ENCODE measurements around the gene ACTL9.
"Not testable (repeated sequence)": the region's sequence is repeated elsewhere in the genome, so short reads cannot be mapped to it uniquely, and the experiment has no call there.

The ACTL9 gene

GRCh38 chr19:8705742-8706141 is 7.1 kb upstream of the ACTL9 start:
- H3K27ac ChIP-seq = no peak overlapping the region
- no peaks in the 10 kb centered on the region for H3K9me3 ChIP-seq (ENCODE audit: low read depth, low read length)
- H3K4me3 ChIP-seq = no peak overlapping the region
- no peak for DNase-seq (ENCODE audit: low read depth, low spot score)
- no peaks in the 10 kb centered on the region for H3K36me3 ChIP-seq (ENCODE audit: insufficient read depth, low read length)
- TF ChIP-seq FOXP2 (optimal IDR thresholded peaks at IDR 0.05; ENCODE audit: control extremely low read depth, extremely low read length, insufficient read depth) (no peak), POLR2AphosphoS5 (IDR thresholded peaks at IDR 0.05; ENCODE audit: borderline replicate concordance, low read depth, low read length) (no peak), EZH2 (IDR thresholded peaks at IDR 0.05) (no peak)
- no peak overlapping the region for H3K9ac ChIP-seq (ENCODE audit: insufficient read length)

DNA sequence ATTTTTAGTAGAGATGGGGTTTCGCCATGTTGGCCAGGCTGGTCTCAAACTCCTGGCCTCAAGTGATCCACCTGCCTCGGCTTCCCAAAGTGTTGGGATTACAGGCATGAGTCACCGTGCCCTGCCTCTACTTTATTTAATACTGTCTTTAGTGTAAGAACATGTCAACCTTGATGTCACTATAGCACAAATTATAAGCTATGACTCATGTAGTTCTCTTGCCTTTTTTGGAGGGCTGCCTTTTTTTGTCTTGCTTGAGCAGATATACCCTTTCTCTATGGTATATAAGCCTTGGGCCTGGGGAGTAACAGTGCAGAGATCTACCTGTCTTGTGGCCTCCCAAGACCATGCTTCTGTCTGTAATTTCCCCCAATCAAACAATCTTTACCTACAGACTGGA is 6.7 kb upstream of the ACTL9 start:
- not testable (repeated sequence) for H3K36me3 ChIP-seq (ENCODE audit: insufficient read depth, low read length); H3K9me3 ChIP-seq (ENCODE audit: low read depth, low read length); DNase-seq (ENCODE audit: low read depth, low spot score); H3K27ac ChIP-seq; H3K4me3 ChIP-seq; H3K9ac ChIP-seq (ENCODE audit: insufficient read length)

- peak; percentile 6 for DNase-seq (ENCODE audit: low read depth, low spot score)
- no peak overlapping the region for H3K9ac ChIP-seq (ENCODE audit: insufficient read length)
- TF ChIP-seq EZH2 (IDR thresholded peaks at IDR 0.05) (no peak), POLR2AphosphoS5 (IDR thresholded peaks at IDR 0.05; ENCODE audit: borderline replicate concordance, low read depth, low read length) (no peak), FOXP2 (optimal IDR thresholded peaks at IDR 0.05; ENCODE audit: control extremely low read depth, extremely low read length, insufficient read depth) (no peak)
- H3K4me3 ChIP-seq = peak overlapping the region; percentile 22; the same call in 1 of the 2 replicates
- no peaks in the 10 kb centered on the region for H3K9me3 ChIP-seq (ENCODE audit: low read depth, low read length)
- peak overlapping the region; percentile 68; the same call in 1 of the 2 replicates for H3K27ac ChIP-seq
- no peaks in the 10 kb centered on the region for H3K36me3 ChIP-seq (ENCODE audit: insufficient read depth, low read length)
Measured at GRCh38 chr19:8703223-8703622, 4.6 kb upstream of the ACTL9 start.

DNA sequence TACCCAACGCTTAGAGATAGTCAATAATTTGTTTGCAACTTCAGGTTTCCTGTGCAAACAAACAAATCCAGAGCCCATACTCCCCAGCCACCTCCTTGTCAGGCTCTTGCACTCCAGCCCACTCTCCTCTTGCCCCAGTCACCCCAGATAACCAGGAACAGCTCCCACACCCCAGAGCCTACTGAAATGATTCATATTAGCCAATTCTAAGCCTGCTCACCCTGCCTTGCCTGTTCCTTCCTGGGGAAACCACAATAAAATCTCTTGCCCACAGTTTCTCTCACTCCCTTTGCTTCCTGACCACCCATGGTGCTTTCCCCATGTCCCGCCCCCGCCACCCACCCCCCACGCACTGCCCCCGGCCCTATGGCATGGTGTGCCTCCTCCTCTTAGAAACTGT is 3.8 kb upstream of the ACTL9 start:
- Histone ChIP-seq H3K9ac (ENCODE audit: insufficient read length) (no peak overlapping the region), H3K4me3 (peak overlapping the region; percentile 70), H3K9me3 (ENCODE audit: low read depth, low read length) (no peaks in the 10 kb centered on the region), H3K36me3 (ENCODE audit: insufficient read depth, low read length) (no peaks in the 10 kb centered on the region), H3K27ac (peak overlapping the region; percentile 92)
- TF ChIP-seq POLR2AphosphoS5 (IDR thresholded peaks at IDR 0.05; ENCODE audit: borderline replicate concordance, low read depth, low read length) (no peak), FOXP2 (optimal IDR thresholded peaks at IDR 0.05; ENCODE audit: control extremely low read depth, extremely low read length, insufficient read depth) (no peak), EZH2 (IDR thresholded peaks at IDR 0.05) (no peak)
- DNase-seq (ENCODE audit: low read depth, low spot score) = peak; percentile 16

- Histone ChIP-seq H3K9me3 (ENCODE audit: low read depth, low read length) (no peaks in the 10 kb centered on the region), H3K36me3 (ENCODE audit: insufficient read depth, low read length) (no peaks in the 10 kb centered on the region), H3K4me3 (no peak overlapping the region), H3K27ac (no peak overlapping the region), H3K9ac (ENCODE audit: insufficient read length) (no peak overlapping the region)
- no peak for DNase-seq (ENCODE audit: low read depth, low spot score)
- no peak for TF ChIP-seq EZH2 (IDR thresholded peaks at IDR 0.05)
- TF ChIP-seq FOXP2 (optimal IDR thresholded peaks at IDR 0.05; ENCODE audit: control extremely low read depth, extremely low read length, insufficient read depth) = no peak
- no peak for TF ChIP-seq POLR2AphosphoS5 (IDR thresholded peaks at IDR 0.05; ENCODE audit: borderline replicate concordance, low read depth, low read length)
Measured at GRCh38 chr19:8700956-8701355, 2.4 kb upstream of the ACTL9 start.

GRCh38 chr19:8699908-8700307 is 1.3 kb upstream of the ACTL9 start:
- Histone ChIP-seq H3K9me3 (ENCODE audit: low read depth, low read length) (no peaks in the 10 kb centered on the region), H3K27ac (no peak overlapping the region), H3K36me3 (ENCODE audit: insufficient read depth, low read length) (no peaks in the 10 kb centered on the region), H3K9ac (ENCODE audit: insufficient read length) (no peak overlapping the region), H3K4me3 (no peak overlapping the region)
- no peak for DNase-seq (ENCODE audit: low read depth, low spot score)
- TF ChIP-seq EZH2 (IDR thresholded peaks at IDR 0.05) = no peak
- TF ChIP-seq FOXP2 (optimal IDR thresholded peaks at IDR 0.05; ENCODE audit: control extremely low read depth, extremely low read length, insufficient read depth) = no peak
- TF ChIP-seq POLR2AphosphoS5 (IDR thresholded peaks at IDR 0.05; ENCODE audit: borderline replicate concordance, low read depth, low read length) = no peak

DNA sequence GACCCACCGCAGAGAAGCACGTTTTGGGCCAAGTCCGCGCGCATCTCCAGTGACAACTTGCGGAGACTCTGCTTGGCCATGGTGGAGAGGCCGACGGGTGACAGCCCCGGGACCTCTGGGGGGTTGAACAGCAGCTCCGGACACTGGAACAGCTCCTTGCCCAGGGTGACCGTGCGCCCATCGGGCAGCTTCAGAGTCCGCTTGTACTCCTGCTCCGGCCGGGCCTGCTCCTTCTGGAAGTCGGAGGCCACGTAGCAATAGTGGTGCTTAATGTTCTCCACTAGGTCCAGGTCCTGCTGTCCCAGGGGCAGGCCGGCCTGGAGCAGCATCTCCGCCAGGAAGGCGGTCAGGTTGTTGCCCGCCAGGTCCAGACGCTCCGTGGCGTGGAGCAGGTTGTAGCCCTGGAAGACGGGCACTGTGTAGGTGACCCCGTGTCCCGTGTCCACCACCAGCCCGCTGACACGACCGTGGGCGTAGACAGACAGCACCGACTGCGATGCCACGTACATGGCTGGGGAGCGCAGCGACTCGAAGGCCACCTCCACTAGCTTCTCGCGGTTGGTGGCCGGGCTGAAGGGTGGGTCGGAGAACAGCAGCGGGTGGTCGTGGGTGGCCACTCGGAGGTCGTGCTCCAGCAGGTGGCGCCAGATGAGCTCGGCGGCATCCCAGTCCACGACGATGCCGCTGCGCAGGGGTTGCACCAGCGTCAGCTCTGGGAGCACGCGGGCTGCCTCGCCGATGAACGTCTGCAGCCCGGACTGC is 743 bp downstream of the ACTL9 start:
- no peak overlapping the region for H3K27ac ChIP-seq
- H3K4me3 ChIP-seq = no peak overlapping the region
- TF ChIP-seq FOXP2 (optimal IDR thresholded peaks at IDR 0.05; ENCODE audit: control extremely low read depth, extremely low read length, insufficient read depth) = no peak
- no peak for TF ChIP-seq EZH2 (IDR thresholded peaks at IDR 0.05)
- no peaks in the 10 kb centered on the region for H3K36me3 ChIP-seq (ENCODE audit: insufficient read depth, low read length)
- H3K9me3 ChIP-seq (ENCODE audit: low read depth, low read length) = no peaks in the 10 kb centered on the region
- DNase-seq (ENCODE audit: low read depth, low spot score) = no peak
- H3K9ac ChIP-seq (ENCODE audit: insufficient read length) = no peak overlapping the region

DNA sequence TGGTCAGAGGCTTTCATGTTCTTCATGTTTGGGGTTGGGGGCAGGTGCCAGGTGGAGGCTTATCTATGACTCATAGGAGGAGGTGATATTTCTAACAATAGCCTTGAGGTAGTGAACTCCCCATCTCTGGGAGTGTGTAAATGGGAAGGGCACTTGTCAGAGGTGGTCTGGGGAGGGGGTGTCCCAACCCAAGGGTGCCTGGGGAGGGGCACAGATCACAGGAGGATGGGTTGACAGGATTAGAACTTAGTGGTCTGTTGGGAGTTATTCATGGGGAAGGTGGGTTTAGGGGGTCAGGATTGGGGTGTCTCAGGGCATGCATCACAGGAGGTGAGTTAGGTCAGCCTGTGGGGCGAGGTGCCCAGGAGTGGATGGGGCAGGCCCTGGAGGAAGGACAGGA is 1.6 kb downstream of the ACTL9 start:
- Histone ChIP-seq H3K36me3 (ENCODE audit: insufficient read depth, low read length) (no peaks in the 10 kb centered on the region), H3K9me3 (ENCODE audit: low read depth, low read length) (no peaks in the 10 kb centered on the region), H3K9ac (ENCODE audit: insufficient read length) (no peak overlapping the region), H3K4me3 (no peak overlapping the region), H3K27ac (no peak overlapping the region)
- TF ChIP-seq EZH2 (IDR thresholded peaks at IDR 0.05) (no peak), POLR2AphosphoS5 (IDR thresholded peaks at IDR 0.05; ENCODE audit: borderline replicate concordance, low read depth, low read length) (no peak), FOXP2 (optimal IDR thresholded peaks at IDR 0.05; ENCODE audit: control extremely low read depth, extremely low read length, insufficient read depth) (no peak)
- no peak for DNase-seq (ENCODE audit: low read depth, low spot score)

GRCh38 chr19:8695911-8696310 is 2.7 kb downstream of the ACTL9 start:
- H3K9ac ChIP-seq (ENCODE audit: insufficient read length) = no peak overlapping the region
- H3K36me3 ChIP-seq (ENCODE audit: insufficient read depth, low read length) = no peaks in the 10 kb centered on the region
- DNase-seq (ENCODE audit: low read depth, low spot score) = no peak
- no peaks in the 10 kb centered on the region for H3K9me3 ChIP-seq (ENCODE audit: low read depth, low read length)
- TF ChIP-seq EZH2 (IDR thresholded peaks at IDR 0.05) (no peak), FOXP2 (optimal IDR thresholded peaks at IDR 0.05; ENCODE audit: control extremely low read depth, extremely low read length, insufficient read depth) (no peak), POLR2AphosphoS5 (IDR thresholded peaks at IDR 0.05; ENCODE audit: borderline replicate concordance, low read depth, low read length) (no peak)
- no peak overlapping the region for H3K27ac ChIP-seq
- H3K4me3 ChIP-seq = no peak overlapping the region

Data from SK-N-MC (cell line).